HepG2 (cell line): Measurements from ENCODE around the gene RABL2A.
"Not testable (repeated sequence)": the region's sequence is repeated elsewhere in the genome, so short reads cannot be mapped to it uniquely, and the experiment has no call there.

Experiments used
- CTCF ChIP-seq: sonication (generic); formaldehyde crosslinking; IDR thresholded peaks from 2 replicates; pipeline ENCODE4 v1.5.0; 2020; ENCODE audit warnings: mild to moderate bottlenecking, missing genetic modification reagents, moderate library complexity
- GTF2F1 ChIP-seq: fragments of 150-350 bp; IDR thresholded peaks from 2 replicates; pipeline ENCODE4 v1.6.1; 2014; ENCODE audit warnings: low read length
- HDAC6 ChIP-seq: fragments of 200-600 bp; sonication (generic); IDR thresholded peaks from 2 replicates; pipeline ENCODE4 v1.7.0; 2017; ENCODE audit warnings: mild to moderate bottlenecking, antibody characterized with exemption, low read length, low read depth
- PLSCR1 ChIP-seq: sonication (generic); formaldehyde crosslinking; IDR thresholded peaks from 2 replicates; pipeline ENCODE4 v1.5.0; 2020; ENCODE audit warnings: missing genetic modification reagents, mild to moderate bottlenecking, borderline replicate concordance
- POLR2A ChIP-seq, 2 experiments: IDR thresholded peaks; 2 replicates each; pipeline ENCODE4 v1.6.1; 2011; ENCODE audit warnings: low read depth in 2 of 2, low read length in 2 of 2, mild to moderate bottlenecking in 1 of 2, moderate library complexity in 1 of 2; ENCODE audit not compliant: insufficient read depth in 1 of 2
- RAD21 ChIP-seq: fragments of 450-650 bp; formaldehyde crosslinking; IDR thresholded peaks from 2 replicates; pipeline ENCODE4 v1.5.0; 2020; ENCODE audit warnings: mild to moderate bottlenecking
- SAFB2 ChIP-seq: sonication (generic); formaldehyde crosslinking; IDR thresholded peaks from 2 replicates; pipeline ENCODE4 v1.5.1; 2020; ENCODE audit warnings: missing genetic modification reagents, low read depth, mild to moderate bottlenecking, borderline replicate concordance
- TCF7 ChIP-seq: sonication (generic); IDR thresholded peaks from 2 replicates; pipeline ENCODE4 v1.6.1; 2016; ENCODE audit warnings: antibody characterized with exemption, low read depth
- ZFP37 ChIP-seq: sonication (generic); formaldehyde crosslinking; IDR thresholded peaks from 2 replicates; pipeline ENCODE4 v1.4.0; 2020; ENCODE audit warnings: missing genetic modification reagents, borderline replicate concordance
- ZNF234 ChIP-seq: sonication (generic); formaldehyde crosslinking; conservative IDR thresholded peaks from 2 replicates; pipeline ENCODE4 v1.5.1; 2020; ENCODE audit warnings: mild to moderate bottlenecking, missing genetic modification reagents
- ZNF264 ChIP-seq: sonication (generic); formaldehyde crosslinking; IDR thresholded peaks from 2 replicates; pipeline ENCODE4 v1.4.0; 2020; ENCODE audit warnings: missing genetic modification reagents
- ZNF572 ChIP-seq: sonication (generic); formaldehyde crosslinking; IDR thresholded peaks from 2 replicates; pipeline ENCODE4 v1.5.1; 2020; ENCODE audit warnings: mild to moderate bottlenecking, missing genetic modification reagents

DNA sequence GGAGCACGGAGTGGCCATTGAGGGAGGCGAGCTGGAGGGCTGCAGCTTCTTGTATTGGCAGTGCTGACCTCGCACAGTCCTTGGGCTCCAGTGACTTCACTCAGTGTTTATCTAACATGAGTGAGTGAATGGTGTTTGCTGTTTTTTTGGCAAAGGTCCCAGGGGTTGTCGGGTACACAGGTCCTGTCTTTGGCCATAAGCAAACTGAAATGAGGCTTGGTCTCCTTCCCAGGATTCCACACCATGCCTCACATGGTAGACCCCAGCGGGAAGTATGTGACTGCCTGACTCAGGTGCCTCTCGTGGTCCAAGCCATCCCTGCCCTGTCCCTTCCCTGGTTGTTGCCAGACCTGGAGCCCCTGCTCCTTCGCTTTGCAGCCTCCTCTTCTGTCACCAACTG is 37.5 kb upstream of the RABL2A start:
- TF ChIP-seq POLR2A (IDR thresholded peaks at IDR 0.05; ENCODE audit: insufficient read depth in 1 of 2, low read depth in 2 of 2, low read length in 2 of 2); RAD21; PLSCR1; TCF7; ZFP37 (CRISPR knock-in tag); GTF2F1; CTCF (CRISPR knock-in tag); ZNF234 (CRISPR knock-in tag); HDAC6; SAFB2 (CRISPR knock-in tag); ZNF572 (CRISPR knock-in tag); ZNF264 (CRISPR knock-in tag): not testable (repeated sequence)
